GM23248 (cell line): ENCODE results near the gene MAP2K5. TPM values are rescaled to one million over a fixed set of nuclear protein-coding genes. Genes with fewer than 3 reads are reported as not detected.

Experiments used
- DNase-seq: peaks from one replicate; pipeline ENCODE4 v3.0.0-alpha.2; 2015
- H2AFZ ChIP-seq: fragments of 200-600 bp; sonication (generic); 2 replicates; pipeline ENCODE4 v1.6.1; 2016; ENCODE audit warnings: antibody characterized with exemption
- H3F3A ChIP-seq: fragments of 200-600 bp; sonication (generic); 2 replicates; pipeline ENCODE4 v1.6.1; 2016; ENCODE audit warnings: mild to moderate bottlenecking, antibody characterized with exemption, mixed run types; ENCODE audit not compliant: insufficient read depth
- H3K27ac ChIP-seq: fragments of 200-600 bp; sonication (generic); 2 replicates; pipeline ENCODE4 v1.5.1; 2016; ENCODE audit warnings: mild to moderate bottlenecking
- H3K27me3 ChIP-seq: fragments of 200-600 bp; sonication (generic); replicated peaks from 2 replicates; pipeline ENCODE4 v1.6.1; 2016; ENCODE audit warnings: mild to moderate bottlenecking; ENCODE audit not compliant: insufficient read depth
- H3K36me3 ChIP-seq: fragments of 200-600 bp; sonication (generic); 2 replicates; pipeline ENCODE4 v1.6.1; 2016; ENCODE audit warnings: low read depth, mild to moderate bottlenecking
- H3K4me1 ChIP-seq: fragments of 200-600 bp; sonication (generic); 2 replicates; pipeline ENCODE4 v1.6.1; 2016; ENCODE audit warnings: mild to moderate bottlenecking; ENCODE audit not compliant: insufficient read depth
- H3K4me2 ChIP-seq: fragments of 200-600 bp; sonication (generic); one replicate; pipeline ENCODE4 v1.6.1; 2016; ENCODE audit warnings: mild to moderate bottlenecking; ENCODE audit not compliant: unreplicated experiment
- H3K4me3 ChIP-seq: fragments of 200-600 bp; sonication (generic); 2 replicates; pipeline ENCODE4 v1.5.1; 2016; ENCODE audit warnings: mild to moderate bottlenecking
- H3K79me2 ChIP-seq: fragments of 200-600 bp; sonication (generic); 2 replicates; pipeline ENCODE4 v1.6.1; 2016; ENCODE audit warnings: mild to moderate bottlenecking; ENCODE audit not compliant: insufficient read depth
- H3K9ac ChIP-seq: fragments of 200-600 bp; sonication (generic); 2 replicates; pipeline ENCODE4 v1.6.1; 2016; ENCODE audit warnings: mild to moderate bottlenecking
- H3K9me2 ChIP-seq: fragments of 200-600 bp; sonication (generic); 2 replicates; pipeline ENCODE4 v1.6.1; 2016; ENCODE audit warnings: mixed run types, mild to moderate bottlenecking, moderate library complexity; ENCODE audit not compliant: insufficient read depth
- H3K9me3 ChIP-seq: fragments of 200-600 bp; sonication (generic); one replicate; pipeline ENCODE4 v1.6.1; 2017; ENCODE audit warnings: low read depth
- H4K20me1 ChIP-seq: fragments of 200-600 bp; sonication (generic); 2 replicates; pipeline ENCODE4 v1.6.0; 2016; ENCODE audit not compliant: insufficient read depth
- EZH2 ChIP-seq: fragments of 200-600 bp; sonication (generic); IDR thresholded peaks from 2 replicates; pipeline ENCODE4 v1.6.1; 2018; ENCODE audit warnings: antibody characterized with exemption, mild to moderate bottlenecking; ENCODE audit not compliant: insufficient read depth, poor library complexity, severe bottlenecking
- EZH2phosphoT487 ChIP-seq: fragments of 200-600 bp; sonication (generic); IDR thresholded peaks from 2 replicates; pipeline ENCODE4 v1.6.1; 2018; ENCODE audit warnings: antibody characterized with exemption, moderate library complexity, mild to moderate bottlenecking, low read depth; ENCODE audit not compliant: insufficient read depth
- WGBS, 2 experiments: methylation state at CpG; one replicate each; pipeline ENCODE4 v1.1.6; 2015 to 2017; ENCODE audit warnings: low lambda C conversion rate in 2 of 2, low coverage in 1 of 2; ENCODE audit errors: missing lambda C conversion rate in 2 of 2; 5-methylcytosine and 5-hydroxymethylcytosine counted together
- in situ Hi-C: fragments of 300-500 bp; cut with MboI; formaldehyde crosslinking; loops from 2 replicates; pipeline ENCODE4 v1.15.0; 2020
- polyA plus RNA-seq: library from polyadenylated mRNA; unstranded; fragments of >200 nt; fragmentation: Nextera tagmentation; extraction: Ambion mirVana; gene quantifications from 2 replicates; pipeline ENCODE4 v1.2.1, GENCODE V29; 2016
- total RNA-seq: library from RNA; depleted of rRNA; stranded (reverse); fragments of >200 nt; shearing (Covaris generic); gene quantifications from 2 replicates; pipeline ENCODE4 v1.2.3, GENCODE V29; 2014

The MAP2K5 gene
- total and polyA plus RNA-seq, 2 experiments from 2014 or later: 2.8 to 15.0 TPM

DNA sequence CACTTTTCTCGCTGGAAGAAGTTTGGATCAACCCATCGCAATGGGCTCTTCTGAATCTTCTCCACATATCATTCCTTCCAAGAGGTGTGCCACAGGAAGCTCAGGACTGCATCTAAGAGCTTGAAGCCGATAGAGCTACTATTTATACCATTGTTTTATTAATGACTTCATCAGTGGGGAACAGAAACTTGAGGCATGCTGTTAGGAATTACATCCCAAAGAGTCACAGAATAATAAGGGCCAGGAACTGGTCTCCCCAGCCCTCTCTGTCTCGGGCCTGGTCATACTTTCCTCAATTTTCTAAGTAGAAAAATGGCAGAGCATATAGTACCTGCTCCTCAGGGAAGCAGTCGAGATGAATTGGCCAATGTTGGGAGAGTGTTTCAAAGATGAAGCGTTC lies 38.4 kb upstream of the MAP2K5 start:
- peak overlapping the region; percentile 66 for H3K27ac ChIP-seq

DNA sequence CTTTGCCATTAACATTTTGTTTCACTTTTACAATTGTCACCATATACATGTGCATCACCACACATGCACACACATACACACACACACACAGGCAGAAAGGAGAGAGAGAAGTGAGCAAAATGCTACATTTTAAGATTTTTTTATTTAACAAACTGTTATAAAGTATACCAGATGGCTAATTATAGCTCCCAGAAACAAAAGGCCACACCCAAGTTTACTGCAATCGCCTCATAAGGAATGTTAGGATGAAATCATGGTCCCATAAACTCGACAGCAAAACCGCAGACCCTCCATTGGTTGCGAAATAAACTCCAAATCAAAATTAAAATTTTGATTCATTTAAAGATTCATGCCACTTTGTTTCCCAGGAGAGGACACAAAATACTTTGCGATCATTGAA lies 37.7 kb upstream of the MAP2K5 start:
- Histone ChIP-seq H3K9me3 (no peaks in the 10 kb centered on the region), H3K4me1 (peaks cover 43% of the 10 kb centered on the region), H3K4me2 (peak overlapping the region; percentile 57), H2AFZ (peak overlapping the region; percentile 25), H3K4me3 (peak overlapping the region; percentile 33), H3K27me3 (no peaks in the 10 kb centered on the region), H3K79me2 (no peaks in the 10 kb centered on the region), H4K20me1 (no peaks in the 10 kb centered on the region), H3F3A (peaks cover 20% of the 10 kb centered on the region), H3K9ac (peak overlapping the region; percentile 33), H3K36me3 (no peaks in the 10 kb centered on the region), H3K9me2 (no peaks in the 10 kb centered on the region), H3K27ac (peak overlapping the region; percentile 66)
- in situ Hi-C loops: loop anchor here (10.0 kb wide), 1 partner anchor 330 kb away; no protein-coding TSS in a partner anchor
- TF ChIP-seq EZH2phosphoT487 (peak; percentile 93), EZH2 (no peak)
- WGBS, 2 experiments: 4 to 7% methylated on average over 5 of the region's 5 CpGs
- peak; percentile 89 for DNase-seq

More for the DNA sequence above, 38.4 kb upstream of the MAP2K5 start:
- no peaks in the 10 kb centered on the region for H4K20me1 ChIP-seq
- H3F3A ChIP-seq: peaks cover 20% of the 10 kb centered on the region
- no peak overlapping the region for H3K4me3 ChIP-seq
- no peaks in the 10 kb centered on the region for H3K79me2 ChIP-seq
- H3K4me2 ChIP-seq: peak overlapping the region; percentile 57
- TF ChIP-seq EZH2: no peak
- peaks cover 43% of the 10 kb centered on the region for H3K4me1 ChIP-seq
- in situ Hi-C loops: loop anchor here (10.0 kb wide), 1 partner anchor 331 kb away; no protein-coding TSS in a partner anchor
- no peaks in the 10 kb centered on the region for H3K9me2 ChIP-seq
- H3K36me3 ChIP-seq: no peaks in the 10 kb centered on the region
- no peaks in the 10 kb centered on the region for H3K9me3 ChIP-seq
- 69 to 72% methylated on average over 6 of the region's 6 CpGs for WGBS, 2 experiments
- peak; percentile 44 for DNase-seq
- peak overlapping the region; percentile 25; the same call in 1 of the 2 replicates for H2AFZ ChIP-seq
- peak overlapping the region; percentile 33; the same call in 1 of the 2 replicates for H3K9ac ChIP-seq
- H3K27me3 ChIP-seq: no peaks in the 10 kb centered on the region

DNA sequence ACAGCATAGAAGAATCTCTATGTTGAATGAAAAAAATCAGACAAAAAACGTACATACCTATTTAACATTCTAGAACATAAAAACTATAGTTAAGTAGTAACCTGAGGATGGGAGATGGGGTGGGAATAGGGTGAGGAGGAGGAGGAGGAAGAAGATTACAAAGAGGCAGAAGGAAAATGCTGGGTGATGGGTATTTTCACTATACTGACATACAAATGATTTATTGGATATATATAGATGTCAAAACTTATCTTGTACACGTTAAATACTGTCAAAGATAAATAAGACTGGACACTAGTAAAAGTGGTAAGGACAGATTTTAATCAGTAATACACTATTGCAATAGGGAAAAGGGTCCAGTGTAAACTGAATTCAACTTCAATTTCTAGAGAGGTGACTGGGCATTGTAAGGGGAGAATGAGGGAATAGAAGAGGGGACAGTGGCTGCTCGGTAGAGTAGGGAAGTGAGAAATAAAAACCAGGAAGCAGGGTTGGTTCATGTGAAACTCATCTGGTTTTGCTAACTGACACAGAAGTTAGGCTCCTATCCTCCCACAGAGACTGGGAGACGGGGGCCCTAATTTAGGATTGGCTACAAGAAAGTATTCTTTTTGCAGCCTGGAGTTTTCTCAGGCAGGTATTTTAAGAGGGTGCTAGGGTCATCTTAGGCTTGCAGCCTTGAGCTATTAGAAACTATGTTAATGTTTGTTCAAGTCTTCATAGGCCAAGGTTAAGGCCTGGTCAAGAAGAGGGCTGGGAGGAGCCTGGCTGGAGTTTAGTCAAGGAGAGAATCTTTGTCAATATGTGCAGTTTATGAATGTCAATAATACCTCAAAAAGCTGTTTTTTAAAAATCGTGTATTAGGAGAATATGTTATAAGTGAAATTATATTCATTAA lies 36.6 kb upstream of the MAP2K5 start:
- Histone ChIP-seq H3K9me2 (no peaks in the 10 kb centered on the region), H2AFZ (no peak overlapping the region), H3K9me3 (no peaks in the 10 kb centered on the region), H3K36me3 (no peaks in the 10 kb centered on the region), H4K20me1 (no peaks in the 10 kb centered on the region), H3K27ac (0 out of 2 replicates have a peak overlapping the region, but pooled peaks have one; percentile 66), H3K4me3 (no peak overlapping the region), H3K9ac (no peak overlapping the region), H3F3A (peaks cover 29% of the 10 kb centered on the region), H3K79me2 (no peaks in the 10 kb centered on the region), H3K4me2 (peak overlapping the region; percentile 57), H3K4me1 (peaks cover 51% of the 10 kb centered on the region), H3K27me3 (no peaks in the 10 kb centered on the region)
- in situ Hi-C loops: loop anchor here (10.0 kb wide), 1 partner anchor 329 kb away; no protein-coding TSS in a partner anchor
- no peak for TF ChIP-seq EZH2phosphoT487
- TF ChIP-seq EZH2: no peak
- 70 to 81% methylated on average over 5 of the region's 5 CpGs for WGBS, 2 experiments
- no peak for DNase-seq

DNA sequence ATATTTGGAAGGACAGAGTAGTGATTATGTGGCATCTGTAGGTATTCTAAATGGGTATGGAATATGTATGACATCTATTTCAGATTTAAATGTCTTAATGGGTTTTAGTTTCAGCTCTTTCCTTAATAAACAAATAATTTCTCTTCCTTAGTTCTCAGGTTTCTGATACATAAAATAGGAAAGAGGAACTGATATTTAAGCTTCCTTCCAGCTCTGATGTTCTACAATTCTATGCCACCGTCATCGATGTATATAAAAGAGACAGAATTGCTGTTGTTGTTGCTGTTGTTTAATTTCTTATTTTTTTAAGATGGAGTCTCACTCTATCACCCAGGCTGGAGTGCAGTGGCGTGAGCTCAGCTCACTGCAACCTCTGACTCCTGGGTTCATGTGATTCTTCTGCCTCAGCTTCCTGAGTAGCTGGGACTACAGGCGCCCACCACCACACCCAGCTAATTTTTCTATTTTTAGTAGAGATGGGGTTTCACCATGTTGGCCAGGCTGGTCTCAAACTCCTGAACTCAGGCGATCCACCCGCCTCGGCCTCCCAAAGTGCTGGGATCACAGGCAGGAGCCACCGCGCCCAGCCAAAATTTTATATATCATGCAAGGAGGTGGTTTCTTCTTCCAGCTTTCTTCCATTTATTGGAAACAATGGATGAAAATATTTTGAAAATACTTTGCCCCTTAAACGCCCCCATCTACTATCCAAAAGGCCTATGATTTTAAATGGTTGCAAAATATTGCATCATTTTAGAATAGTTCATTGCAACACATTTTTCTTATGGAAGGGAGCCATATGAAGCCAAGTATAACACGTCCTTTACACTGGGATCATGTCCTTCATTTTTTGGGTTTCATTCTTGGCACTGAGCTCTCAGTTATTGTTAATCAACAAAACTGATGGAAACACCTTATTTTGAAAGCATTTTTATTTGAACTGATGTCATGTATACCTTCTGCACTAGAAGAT lies 35.4 kb upstream of the MAP2K5 start:
- H3K4me3 ChIP-seq: no peak overlapping the region
- DNase-seq: peak; percentile 45
- H3K9ac ChIP-seq: no peak overlapping the region
- H3F3A ChIP-seq: peaks cover 39% of the 10 kb centered on the region
- H3K36me3 ChIP-seq: no peaks in the 10 kb centered on the region
- no peaks in the 10 kb centered on the region for H4K20me1 ChIP-seq
- H3K4me1 ChIP-seq: peaks cover 54% of the 10 kb centered on the region
- H3K27me3 ChIP-seq: no peaks in the 10 kb centered on the region
- H3K79me2 ChIP-seq: no peaks in the 10 kb centered on the region
- no peak overlapping the region for H3K27ac ChIP-seq
- TF ChIP-seq EZH2phosphoT487: no peak
- TF ChIP-seq EZH2: no peak
- no peaks in the 10 kb centered on the region for H3K9me3 ChIP-seq
- in situ Hi-C loops: loop anchor here (10.0 kb wide), 1 partner anchor 328 kb away; no protein-coding TSS in a partner anchor
- WGBS, 2 experiments: 71 to 79% methylated on average over 11 of the region's 11 CpGs
- no peak overlapping the region for H3K4me2 ChIP-seq
- H2AFZ ChIP-seq: no peak overlapping the region
- no peaks in the 10 kb centered on the region for H3K9me2 ChIP-seq
